Measurements from ENCODE around the gene RIN2.

DNA sequence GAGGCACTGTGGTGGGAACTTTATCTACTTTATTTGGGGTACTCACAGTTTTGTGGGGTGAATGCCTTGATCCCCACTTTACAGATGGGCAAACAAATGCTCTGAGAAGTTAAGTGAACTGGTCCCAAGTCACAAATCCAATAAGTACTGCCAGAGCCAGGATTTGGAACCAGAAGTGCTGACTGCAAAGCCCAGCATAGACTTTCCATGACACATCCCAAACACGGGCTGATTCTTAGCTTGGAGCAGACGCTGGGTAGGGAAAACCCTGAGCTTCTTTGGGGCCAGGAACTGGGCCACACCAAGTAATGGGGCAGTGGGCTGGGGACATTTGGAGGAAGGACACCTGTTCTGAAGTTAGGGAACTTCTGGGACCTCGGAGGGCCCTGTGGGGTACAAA, 20.3 kb downstream of the RIN2 start:
- TF ChIP-seq, protein P1, sequence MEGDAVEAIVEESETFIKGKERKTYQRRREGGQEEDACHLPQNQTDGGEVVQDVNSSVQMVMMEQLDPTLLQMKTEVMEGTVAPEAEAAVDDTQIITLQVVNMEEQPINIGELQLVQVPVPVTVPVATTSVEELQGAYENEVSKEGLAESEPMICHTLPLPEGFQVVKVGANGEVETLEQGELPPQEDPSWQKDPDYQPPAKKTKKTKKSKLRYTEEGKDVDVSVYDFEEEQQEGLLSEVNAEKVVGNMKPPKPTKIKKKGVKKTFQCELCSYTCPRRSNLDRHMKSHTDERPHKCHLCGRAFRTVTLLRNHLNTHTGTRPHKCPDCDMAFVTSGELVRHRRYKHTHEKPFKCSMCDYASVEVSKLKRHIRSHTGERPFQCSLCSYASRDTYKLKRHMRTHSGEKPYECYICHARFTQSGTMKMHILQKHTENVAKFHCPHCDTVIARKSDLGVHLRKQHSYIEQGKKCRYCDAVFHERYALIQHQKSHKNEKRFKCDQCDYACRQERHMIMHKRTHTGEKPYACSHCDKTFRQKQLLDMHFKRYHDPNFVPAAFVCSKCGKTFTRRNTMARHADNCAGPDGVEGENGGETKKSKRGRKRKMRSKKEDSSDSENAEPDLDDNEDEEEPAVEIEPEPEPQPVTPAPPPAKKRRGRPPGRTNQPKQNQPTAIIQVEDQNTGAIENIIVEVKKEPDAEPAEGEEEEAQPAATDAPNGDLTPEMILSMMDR (IDR thresholded peaks at IDR 0.05 in 4 of 5, conservative IDR thresholded peaks at IDR 0.05 in 1 of 5) = no peak
- TF ChIP-seq POLR2A (IDR thresholded peaks at IDR 0.05) = no peak

All from gastrocnemius medialis (tissue), 4 donors.